Kidney epithelial cell (primary cell): ENCODE data around the gene HS6ST2. TPM values are rescaled to one million over a fixed set of nuclear protein-coding genes. Genes with fewer than 3 reads are reported as not detected.

Experiments used
- DNase-seq: peaks from one replicate; pipeline ENCODE4 v3.0.0-alpha.2; 2010; ENCODE audit warnings: low read depth
- H3K27me3 ChIP-seq: 2 replicates; pipeline ENCODE4 v1.6.0; 2011; ENCODE audit warnings: low read length; ENCODE audit not compliant: control insufficient read depth, insufficient read depth
- H3K36me3 ChIP-seq: 2 replicates; pipeline ENCODE4 v1.5.1; 2011; ENCODE audit warnings: low read length; ENCODE audit not compliant: control insufficient read depth, insufficient read depth
- H3K4me3 ChIP-seq: 2 replicates; pipeline ENCODE4 v1.5.1; 2011; ENCODE audit warnings: low read depth, mild to moderate bottlenecking, control low read depth, low read length
- CTCF ChIP-seq: IDR thresholded peaks from 2 replicates; pipeline ENCODE4 v1.5.1; 2011; ENCODE audit warnings: mild to moderate bottlenecking, moderate library complexity, low read length, control low read depth, inconsistent platforms; ENCODE audit not compliant: insufficient read depth, poor library complexity, severe bottlenecking
- total RNA-seq: library from RNA; depleted of rRNA; stranded (reverse); fragments of >200 nt; gene quantifications from 2 replicates; pipeline ENCODE4 v1.2.3, GENCODE V29; 2015

Gene HS6ST2
- total RNA-seq, 1 donor from 2014 or later: 8.4 TPM

GRCh38 chrX:132665676-132666075 lies 292.8 kb downstream of the HS6ST2 start:
- DNase-seq: no peak
- H3K27me3 ChIP-seq: no peaks in the 10 kb centered on the region
- H3K36me3 ChIP-seq: no peaks in the 10 kb centered on the region
- TF ChIP-seq CTCF: no peak
- no peak overlapping the region for H3K4me3 ChIP-seq

- DNase-seq: no peak
- Histone ChIP-seq H3K36me3 (no peaks in the 10 kb centered on the region), H3K27me3 (no peaks in the 10 kb centered on the region), H3K4me3 (no peak overlapping the region)
- TF ChIP-seq CTCF: no peak
These were observed 294.2 kb downstream of the HS6ST2 start for GRCh38 chrX:132664273-132664672.

- Histone ChIP-seq H3K27me3 (no peaks in the 10 kb centered on the region), H3K36me3 (no peaks in the 10 kb centered on the region), H3K4me3 (no peak overlapping the region)
- no peak for TF ChIP-seq CTCF
- DNase-seq: no peak
These were observed 295.6 kb downstream of the HS6ST2 start for GRCh38 chrX:132662844-132663243.

- no peak for DNase-seq
- Histone ChIP-seq H3K36me3 (no peaks in the 10 kb centered on the region), H3K4me3 (no peak overlapping the region), H3K27me3 (no peaks in the 10 kb centered on the region)
- no peak for TF ChIP-seq CTCF
These were observed 300.6 kb downstream of the HS6ST2 start for GRCh38 chrX:132657876-132658275.

GRCh38 chrX:132652871-132653270 lies 305.6 kb downstream of the HS6ST2 start:
- no peak overlapping the region for H3K4me3 ChIP-seq
- no peaks in the 10 kb centered on the region for H3K27me3 ChIP-seq
- TF ChIP-seq CTCF: no peak
- no peaks in the 10 kb centered on the region for H3K36me3 ChIP-seq
- DNase-seq: no peak

GRCh38 chrX:132651421-132652086 lies 306.9 kb downstream of the HS6ST2 start:
- Histone ChIP-seq H3K4me3 (no peak overlapping the region), H3K27me3 (no peaks in the 10 kb centered on the region), H3K36me3 (no peaks in the 10 kb centered on the region)
- DNase-seq: no peak
- peak; percentile 14 for TF ChIP-seq CTCF
